SK-N-SH (cell line): ENCODE data around the gene GJB3.
"Not testable (repeated sequence)": the region's sequence is repeated elsewhere in the genome, so short reads cannot be mapped to it uniquely, and the experiment has no call there.

ENCODE experiments used
- CTCF ChIP-seq: fragments of 200-600 bp; sonication (generic); IDR thresholded peaks from 2 replicates; pipeline ENCODE4 v1.6.1; 2017; ENCODE audit warnings: antibody characterized with exemption, mild to moderate bottlenecking, moderate library complexity
- ELF1 ChIP-seq: IDR thresholded peaks from 2 replicates; pipeline ENCODE4 v1.4.0; 2012
- GATA2 ChIP-seq: sonication (generic); formaldehyde crosslinking; IDR thresholded peaks from 2 replicates; pipeline ENCODE4 v1.5.0; 2020; ENCODE audit warnings: mild to moderate bottlenecking, missing genetic modification reagents
- MAX ChIP-seq: IDR thresholded peaks from 2 replicates; pipeline ENCODE4 v1.4.0; 2012; ENCODE audit warnings: low read depth
- MXI1 ChIP-seq: IDR thresholded peaks from 2 replicates; pipeline ENCODE4 v1.6.1; 2012; ENCODE audit warnings: mild to moderate bottlenecking, low read depth, low read length, improper control_type of control experiment
- POLR2AphosphoS5 ChIP-seq: IDR thresholded peaks from 2 replicates; pipeline ENCODE4 v1.6.1; 2012; ENCODE audit warnings: low read depth, low read length
- RAD21 ChIP-seq: IDR thresholded peaks from 2 replicates; pipeline ENCODE4 v1.6.1; 2012; ENCODE audit warnings: mild to moderate bottlenecking, low read length
- SIN3A ChIP-seq: IDR thresholded peaks from 2 replicates; pipeline ENCODE4 v1.6.1; 2012; ENCODE audit warnings: low read depth, mild to moderate bottlenecking, low read length, moderate library complexity, borderline replicate concordance
- TAF1 ChIP-seq: IDR thresholded peaks from 2 replicates; pipeline ENCODE4 v1.6.1; 2012; ENCODE audit warnings: low read depth, mild to moderate bottlenecking, low read length, moderate library complexity, borderline replicate concordance
- TF ChIP-seq, protein P1 (sequence below): fragments of 150-350 bp; IDR thresholded peaks from 2 replicates; pipeline ENCODE4 v1.6.1; 2016; ENCODE audit warnings: mild to moderate bottlenecking, low read depth, low read length
- TF ChIP-seq, protein P2 (sequence below): fragments of 150-350 bp; IDR thresholded peaks from 2 replicates; pipeline ENCODE4 v1.6.1; 2017; ENCODE audit warnings: antibody characterized with exemption, low read length, low read depth, borderline replicate concordance

GRCh38 chr1:34773114-34773513 lies 7.9 kb upstream of the GJB3 start:
- not testable (repeated sequence) for TF ChIP-seq TAF1; GATA2 (CRISPR knock-in tag); SIN3A; POLR2AphosphoS5; CTCF; MXI1; ELF1; MAX; RAD21
- TF ChIP-seq, protein P1, sequence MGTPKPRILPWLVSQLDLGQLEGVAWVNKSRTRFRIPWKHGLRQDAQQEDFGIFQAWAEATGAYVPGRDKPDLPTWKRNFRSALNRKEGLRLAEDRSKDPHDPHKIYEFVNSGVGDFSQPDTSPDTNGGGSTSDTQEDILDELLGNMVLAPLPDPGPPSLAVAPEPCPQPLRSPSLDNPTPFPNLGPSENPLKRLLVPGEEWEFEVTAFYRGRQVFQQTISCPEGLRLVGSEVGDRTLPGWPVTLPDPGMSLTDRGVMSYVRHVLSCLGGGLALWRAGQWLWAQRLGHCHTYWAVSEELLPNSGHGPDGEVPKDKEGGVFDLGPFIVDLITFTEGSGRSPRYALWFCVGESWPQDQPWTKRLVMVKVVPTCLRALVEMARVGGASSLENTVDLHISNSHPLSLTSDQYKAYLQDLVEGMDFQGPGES: not testable (repeated sequence)
- TF ChIP-seq, protein P2, sequence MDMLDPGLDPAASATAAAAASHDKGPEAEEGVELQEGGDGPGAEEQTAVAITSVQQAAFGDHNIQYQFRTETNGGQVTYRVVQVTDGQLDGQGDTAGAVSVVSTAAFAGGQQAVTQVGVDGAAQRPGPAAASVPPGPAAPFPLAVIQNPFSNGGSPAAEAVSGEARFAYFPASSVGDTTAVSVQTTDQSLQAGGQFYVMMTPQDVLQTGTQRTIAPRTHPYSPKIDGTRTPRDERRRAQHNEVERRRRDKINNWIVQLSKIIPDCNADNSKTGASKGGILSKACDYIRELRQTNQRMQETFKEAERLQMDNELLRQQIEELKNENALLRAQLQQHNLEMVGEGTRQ: not testable (repeated sequence)
